ENCODE results near the gene UBE2I.
"Not testable (repeated sequence)": the region's sequence is repeated elsewhere in the genome, so short reads cannot be mapped to it uniquely, and the experiment has no call there.

The UBE2I gene

GRCh38 chr16:1264345-1265089 lies 44.9 kb upstream of the UBE2I start:
- Histone ChIP-seq H3K4me3 (ENCODE audit: low read length in 2 of 2) (peak overlapping the region in 1 of 2 donors; percentile 67), H2BK120ac (ENCODE audit: low read depth, low read length) (no peak overlapping the region), H3K27ac (replicated peaks; ENCODE audit: low read length) (no peak overlapping the region), H3K4me1 (ENCODE audit: control insufficient read depth in 2 of 2, insufficient read depth in 1 of 2, low read depth in 1 of 2, low read length in 2 of 2) (no peaks in the 10 kb centered on the region), H3K36me3 (replicated peaks in 1 of 2; ENCODE audit: control insufficient read depth in 2 of 2, insufficient read depth in 2 of 2, low read length in 2 of 2) (no peaks in the 10 kb centered on the region), H4K91ac (ENCODE audit: low read depth, low read length, poor library complexity) (no peak overlapping the region), H3K9me3 (replicated peaks in 1 of 2; ENCODE audit: control insufficient read depth in 2 of 2, insufficient read depth in 1 of 2, low read depth in 1 of 2, low read length in 2 of 2) (peaks cover 0 to 12% of the 10 kb centered on the region in 2 donors), H3K79me1 (ENCODE audit: low read depth, low read length) (peaks cover 1% of the 10 kb centered on the region), H3K4me2 (ENCODE audit: insufficient read depth, low read length, poor library complexity, severe bottlenecking) (no peak overlapping the region), H4K8ac (ENCODE audit: low read depth, low read length) (no peak overlapping the region), H2AK5ac (ENCODE audit: low read depth, low read length) (no peak overlapping the region), H2AFZ (ENCODE audit: low read length) (no peak overlapping the region), H2BK15ac (ENCODE audit: low read length) (no peak overlapping the region), H3K18ac (ENCODE audit: low read length) (no peak overlapping the region), H2BK12ac (ENCODE audit: low read length) (no peak overlapping the region), H3K27me3 (ENCODE audit: control insufficient read depth in 3 of 3, insufficient read depth in 3 of 3, low read depth in 1 of 3, low read length in 3 of 3) (peaks cover 7 to 35% (median 30%) of the 10 kb centered on the region in 3 experiments), H3K14ac (ENCODE audit: low read length) (no peak overlapping the region), H3K4ac (ENCODE audit: low read length) (no peak overlapping the region), H3K9ac (ENCODE audit: low read depth, low read length, poor library complexity) (peak overlapping the region; percentile 55), H3K23ac (ENCODE audit: low read depth, low read length, poor library complexity) (peak overlapping the region; percentile 12), H2BK5ac (ENCODE audit: low read length) (no peak overlapping the region)
- no CpG with 5 or more reads among the region's 16 CpGs for WGBS, 2 donors (ENCODE audit: extremely low coverage in 2 of 2, insufficient read length in 2 of 2, insufficient replicate concordance in 1 of 2)
- DNase-seq (ENCODE audit: low spot score) = no peak

GRCh38 chr16:1265090-1265630 lies 44.3 kb upstream of the UBE2I start:
- H2AK5ac ChIP-seq (ENCODE audit: low read depth, low read length) = peak overlapping the region; percentile 63
- peaks cover 6 to 31% (median 23%) of the 10 kb centered on the region in 3 experiments for H3K27me3 ChIP-seq (ENCODE audit: control insufficient read depth in 3 of 3, insufficient read depth in 3 of 3, low read depth in 1 of 3, low read length in 3 of 3)
- peaks cover 0 to 12% of the 10 kb centered on the region in 2 donors for H3K9me3 ChIP-seq (replicated peaks in 1 of 2; ENCODE audit: control insufficient read depth in 2 of 2, insufficient read depth in 1 of 2, low read depth in 1 of 2, low read length in 2 of 2)
- no peak overlapping the region for H2BK120ac ChIP-seq (ENCODE audit: low read depth, low read length)
- H3K14ac ChIP-seq (ENCODE audit: low read length) = no peak overlapping the region
- no peak overlapping the region for H3K4ac ChIP-seq (ENCODE audit: low read length)
- H3K79me1 ChIP-seq (ENCODE audit: low read depth, low read length) = peaks cover under 1% of the 10 kb centered on the region
- no peak overlapping the region for H4K8ac ChIP-seq (ENCODE audit: low read depth, low read length)
- no peak overlapping the region for H4K91ac ChIP-seq (ENCODE audit: low read depth, low read length, poor library complexity)
- H2BK12ac ChIP-seq (ENCODE audit: low read length) = no peak overlapping the region
- H2BK5ac ChIP-seq (ENCODE audit: low read length) = no peak overlapping the region
- no peak for DNase-seq (ENCODE audit: low spot score)
- WGBS, 2 donors (ENCODE audit: extremely low coverage in 2 of 2, insufficient read length in 2 of 2, insufficient replicate concordance in 1 of 2) = no CpG with 5 or more reads among the region's 13 CpGs
- no peak overlapping the region for H2AFZ ChIP-seq (ENCODE audit: low read length)
- H3K4me3 ChIP-seq (ENCODE audit: low read length in 2 of 2) = peak overlapping the region in 1 of 2 donors; percentile 67
- H3K4me1 ChIP-seq (ENCODE audit: control insufficient read depth in 2 of 2, insufficient read depth in 1 of 2, low read depth in 1 of 2, low read length in 2 of 2) = no peaks in the 10 kb centered on the region
- no peak overlapping the region for H3K27ac ChIP-seq (replicated peaks; ENCODE audit: low read length)
- no peak overlapping the region for H3K4me2 ChIP-seq (ENCODE audit: insufficient read depth, low read length, poor library complexity, severe bottlenecking)
- peak overlapping the region; percentile 55 for H2BK15ac ChIP-seq (ENCODE audit: low read length)
- H3K18ac ChIP-seq (ENCODE audit: low read length) = no peak overlapping the region
- H3K23ac ChIP-seq (ENCODE audit: low read depth, low read length, poor library complexity) = no peak overlapping the region
- no peaks in the 10 kb centered on the region for H3K36me3 ChIP-seq (replicated peaks in 1 of 2; ENCODE audit: control insufficient read depth in 2 of 2, insufficient read depth in 2 of 2, low read length in 2 of 2)
- peak overlapping the region; percentile 17 for H3K9ac ChIP-seq (ENCODE audit: low read depth, low read length, poor library complexity)

GRCh38 chr16:1265826-1266225 lies 43.6 kb upstream of the UBE2I start:
- no peak for DNase-seq (ENCODE audit: low spot score)
- no peaks in the 10 kb centered on the region for H3K36me3 ChIP-seq (replicated peaks in 1 of 2; ENCODE audit: control insufficient read depth in 2 of 2, insufficient read depth in 2 of 2, low read length in 2 of 2)
- no peaks in the 10 kb centered on the region for H3K4me1 ChIP-seq (ENCODE audit: control insufficient read depth in 2 of 2, insufficient read depth in 1 of 2, low read depth in 1 of 2, low read length in 2 of 2)
- WGBS, 2 donors (ENCODE audit: extremely low coverage in 2 of 2, insufficient read length in 2 of 2, insufficient replicate concordance in 1 of 2) = no CpG with 5 or more reads among the region's 19 CpGs
- H2BK120ac ChIP-seq (ENCODE audit: low read depth, low read length) = no peak overlapping the region
- no peak overlapping the region for H3K9ac ChIP-seq (ENCODE audit: low read depth, low read length, poor library complexity)
- H3K23ac ChIP-seq (ENCODE audit: low read depth, low read length, poor library complexity) = no peak overlapping the region
- H3K4ac ChIP-seq (ENCODE audit: low read length) = no peak overlapping the region
- H2BK15ac ChIP-seq (ENCODE audit: low read length) = no peak overlapping the region
- H3K18ac ChIP-seq (ENCODE audit: low read length) = peak overlapping the region; percentile 9
- H4K8ac ChIP-seq (ENCODE audit: low read depth, low read length) = no peak overlapping the region
- peak overlapping the region; percentile 63 for H2AK5ac ChIP-seq (ENCODE audit: low read depth, low read length)
- H3K27ac ChIP-seq (replicated peaks; ENCODE audit: low read length) = no peak overlapping the region
- H3K27me3 ChIP-seq (ENCODE audit: control insufficient read depth in 3 of 3, insufficient read depth in 3 of 3, low read depth in 1 of 3, low read length in 3 of 3) = peaks cover 3 to 25% (median 17%) of the 10 kb centered on the region in 3 experiments
- H3K14ac ChIP-seq (ENCODE audit: low read length) = no peak overlapping the region
- peaks cover 0 to 12% of the 10 kb centered on the region in 2 donors for H3K9me3 ChIP-seq (replicated peaks in 1 of 2; ENCODE audit: control insufficient read depth in 2 of 2, insufficient read depth in 1 of 2, low read depth in 1 of 2, low read length in 2 of 2)
- H2BK5ac ChIP-seq (ENCODE audit: low read length) = no peak overlapping the region
- H2AFZ ChIP-seq (ENCODE audit: low read length) = no peak overlapping the region
- no peaks in the 10 kb centered on the region for H3K79me1 ChIP-seq (ENCODE audit: low read depth, low read length)
- H3K4me3 ChIP-seq (ENCODE audit: low read length in 2 of 2) = no peak overlapping the region
- no peak overlapping the region for H4K91ac ChIP-seq (ENCODE audit: low read depth, low read length, poor library complexity)
- no peak overlapping the region for H3K4me2 ChIP-seq (ENCODE audit: insufficient read depth, low read length, poor library complexity, severe bottlenecking)
- H2BK12ac ChIP-seq (ENCODE audit: low read length) = no peak overlapping the region

- not testable (repeated sequence) for H2BK12ac ChIP-seq (ENCODE audit: low read length); DNase-seq (ENCODE audit: low spot score); H3K14ac ChIP-seq (ENCODE audit: low read length); H3K27ac ChIP-seq (replicated peaks; ENCODE audit: low read length); H3K23ac ChIP-seq (ENCODE audit: low read depth, low read length, poor library complexity); H2BK120ac ChIP-seq (ENCODE audit: low read depth, low read length); H3K18ac ChIP-seq (ENCODE audit: low read length); H3K4me3 ChIP-seq (ENCODE audit: low read length in 2 of 2); H4K8ac ChIP-seq (ENCODE audit: low read depth, low read length); H3K79me1 ChIP-seq (ENCODE audit: low read depth, low read length); H3K27me3 ChIP-seq (ENCODE audit: control insufficient read depth in 3 of 3, insufficient read depth in 3 of 3, low read depth in 1 of 3, low read length in 3 of 3); H2AK5ac ChIP-seq (ENCODE audit: low read depth, low read length); H3K9ac ChIP-seq (ENCODE audit: low read depth, low read length, poor library complexity); H2BK15ac ChIP-seq (ENCODE audit: low read length); H2BK5ac ChIP-seq (ENCODE audit: low read length); H3K4me2 ChIP-seq (ENCODE audit: insufficient read depth, low read length, poor library complexity, severe bottlenecking); H3K4me1 ChIP-seq (ENCODE audit: control insufficient read depth in 2 of 2, insufficient read depth in 1 of 2, low read depth in 1 of 2, low read length in 2 of 2); H3K9me3 ChIP-seq (replicated peaks in 1 of 2; ENCODE audit: control insufficient read depth in 2 of 2, insufficient read depth in 1 of 2, low read depth in 1 of 2, low read length in 2 of 2); H2AFZ ChIP-seq (ENCODE audit: low read length); H3K4ac ChIP-seq (ENCODE audit: low read length); H4K91ac ChIP-seq (ENCODE audit: low read depth, low read length, poor library complexity); H3K36me3 ChIP-seq (replicated peaks in 1 of 2; ENCODE audit: control insufficient read depth in 2 of 2, insufficient read depth in 2 of 2, low read length in 2 of 2)
- no CpG with 5 or more reads among the region's 7 CpGs for WGBS, 2 donors (ENCODE audit: extremely low coverage in 2 of 2, insufficient read length in 2 of 2, insufficient replicate concordance in 1 of 2)
These were observed 40.0 kb upstream of the UBE2I start for GRCh38 chr16:1269418-1269817.

Data from neuronal stem cell (in vitro differentiated cells).